Peyer's patch (tissue), 4 donors: ENCODE data around the gene SLC6A9.

Experiments
- CTCF ChIP-seq, 6 experiments: fragments of 450-650 bp in 4 of 6; fragments of 200-600 bp in 2 of 6; sonication (generic) in 1 of 6; IDR thresholded peaks; one replicate each; pipeline ENCODE4 v1.5.1; 2017 to 2019; ENCODE audit warnings: antibody characterized with exemption in 6 of 6, mild to moderate bottlenecking in 3 of 6, moderate library complexity in 1 of 6
- POLR2A ChIP-seq, 2 donors: fragments of 450-650 bp; IDR thresholded peaks; one replicate each; pipeline ENCODE4 v1.5.1; 2017; ENCODE audit warnings: antibody characterized with exemption in 2 of 2, mild to moderate bottlenecking in 2 of 2, moderate library complexity in 2 of 2

- TF ChIP-seq CTCF (IDR thresholded peaks at IDR 0.05) (no peak), POLR2A (IDR thresholded peaks at IDR 0.05) (no peak)
Measured at GRCh38 chr1:44024031-44024902, 7.0 kb downstream of the SLC6A9 start.
